ENCODE measurements around the gene STPG4.
"Not testable (repeated sequence)": the region's sequence is repeated elsewhere in the genome, so short reads cannot be mapped to it uniquely, and the experiment has no call there.

STPG4 gene

GRCh38 chr2:47124740-47125139 lies 30.4 kb downstream of the STPG4 start:
- DNase-seq = not testable (repeated sequence)

- not testable (repeated sequence) for DNase-seq
These were observed 34.7 kb downstream of the STPG4 start for GRCh38 chr2:47120424-47120823.

GRCh38 chr2:47119001-47119400 lies 36.1 kb downstream of the STPG4 start:
- DNase-seq = no peak

DNA sequence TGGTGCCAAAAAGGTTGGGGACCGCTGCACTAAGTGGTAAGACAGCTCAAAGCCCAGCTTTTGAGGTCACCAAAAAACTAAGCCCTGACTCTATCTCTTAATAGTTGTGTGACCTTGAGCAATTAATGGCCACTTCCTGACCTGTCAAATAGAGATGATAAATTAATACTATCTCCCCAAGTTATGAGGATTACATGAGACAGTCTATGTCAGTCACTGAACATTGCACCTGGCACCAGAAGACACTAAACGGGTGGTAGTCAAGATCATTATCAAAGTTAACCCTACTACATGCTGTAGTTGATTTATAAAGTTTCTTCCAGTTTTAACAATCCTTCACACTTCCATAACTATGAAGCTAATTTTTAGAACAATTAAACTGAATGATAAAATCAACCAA lies 36.5 kb downstream of the STPG4 start:
- DNase-seq = no peak

DNA sequence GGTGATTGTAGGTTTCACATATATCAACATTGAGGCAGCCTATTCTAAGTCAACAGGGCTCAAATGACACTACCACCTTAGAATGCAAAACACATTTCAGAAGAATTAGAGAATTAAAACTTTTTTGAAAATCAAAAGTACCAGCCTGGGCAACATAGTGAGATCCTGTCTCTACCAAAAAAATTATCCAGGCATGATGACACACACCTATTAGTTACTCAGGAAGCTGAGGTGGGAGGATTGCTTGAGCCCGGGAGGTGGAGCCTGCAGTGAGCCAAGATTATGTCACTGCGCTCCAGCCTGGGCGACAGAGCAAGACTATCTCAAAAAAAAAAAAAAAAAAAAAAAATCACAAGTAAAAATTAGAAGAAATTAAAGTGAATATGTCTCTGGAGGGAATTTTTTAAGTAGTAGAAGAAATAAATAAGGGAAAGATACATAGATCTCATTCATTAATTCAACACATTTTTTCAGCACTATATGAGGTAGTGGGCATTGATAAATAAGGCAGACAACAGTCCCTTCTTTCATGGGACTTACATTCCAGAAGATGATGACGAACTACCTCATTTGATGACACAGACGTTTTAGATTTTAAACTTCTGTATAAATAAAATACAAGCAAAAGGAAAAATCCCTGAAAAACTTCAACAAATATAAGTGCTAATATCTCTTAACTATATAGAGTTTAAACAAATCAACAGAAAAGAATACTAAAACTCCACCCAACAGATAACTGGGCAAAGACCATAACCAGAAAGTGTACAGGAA lies 42.3 kb downstream of the STPG4 start:
- DNase-seq = no peak

GRCh38 chr2:47109680-47110079 lies 45.4 kb downstream of the STPG4 start:
- no peak for DNase-seq

GRCh38 chr2:47109007-47109375 lies 46.1 kb downstream of the STPG4 start:
- DNase-seq = no peak

GRCh38 chr2:47108267-47109006 lies 46.7 kb downstream of the STPG4 start:
- DNase-seq = not testable (repeated sequence)

- DNase-seq = not testable (repeated sequence)
These were observed 47.9 kb downstream of the STPG4 start for GRCh38 chr2:47107201-47107600.

GRCh38 chr2:47106231-47106630 lies 48.9 kb downstream of the STPG4 start:
- DNase-seq = not testable (repeated sequence)

- not testable (repeated sequence) for DNase-seq
These were observed 55.4 kb downstream of the STPG4 start for GRCh38 chr2:47099712-47100111.

DNA sequence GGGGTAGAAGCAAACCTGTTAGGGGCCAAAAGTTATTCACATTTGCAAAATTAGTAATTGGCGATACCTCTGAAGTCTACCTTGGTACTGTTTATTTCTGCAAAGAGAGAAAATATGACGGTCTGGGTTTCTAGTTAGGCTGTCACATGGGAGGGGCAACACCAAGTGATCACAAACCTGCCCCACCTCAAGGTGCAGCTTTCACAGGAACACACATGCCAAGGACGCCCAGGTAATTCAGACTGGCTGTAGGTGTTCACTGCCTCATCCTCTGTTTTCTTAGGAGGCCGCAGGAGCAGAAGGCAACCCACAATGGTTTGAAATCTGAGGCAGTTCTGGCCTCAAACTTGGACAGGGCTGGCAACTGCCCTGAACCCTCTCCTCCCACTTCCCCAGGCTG lies 56.2 kb downstream of the STPG4 start:
- DNase-seq = no peak

DNA sequence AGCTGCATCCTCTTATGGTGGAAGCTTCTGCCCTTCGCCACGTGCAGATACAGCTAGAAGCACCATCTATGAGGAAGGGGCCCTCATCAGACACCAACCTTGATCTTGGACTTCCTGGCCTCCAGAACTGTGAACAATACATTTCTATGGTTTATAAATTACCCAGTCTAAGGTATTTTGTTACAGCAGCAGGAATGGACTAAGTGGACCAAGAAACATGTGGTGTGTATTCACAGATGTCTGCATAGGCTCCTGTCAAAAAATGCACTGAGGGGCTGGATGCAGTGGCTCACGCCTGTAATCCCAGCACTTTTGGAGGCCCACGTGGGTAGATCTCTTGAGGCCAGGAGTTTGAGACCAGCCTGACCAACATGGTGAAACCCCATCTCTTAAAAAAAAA lies 57.5 kb downstream of the STPG4 start:
- DNase-seq = no peak

GRCh38 chr2:47096451-47096850 lies 58.7 kb downstream of the STPG4 start:
- DNase-seq = peak; percentile 59

DNA sequence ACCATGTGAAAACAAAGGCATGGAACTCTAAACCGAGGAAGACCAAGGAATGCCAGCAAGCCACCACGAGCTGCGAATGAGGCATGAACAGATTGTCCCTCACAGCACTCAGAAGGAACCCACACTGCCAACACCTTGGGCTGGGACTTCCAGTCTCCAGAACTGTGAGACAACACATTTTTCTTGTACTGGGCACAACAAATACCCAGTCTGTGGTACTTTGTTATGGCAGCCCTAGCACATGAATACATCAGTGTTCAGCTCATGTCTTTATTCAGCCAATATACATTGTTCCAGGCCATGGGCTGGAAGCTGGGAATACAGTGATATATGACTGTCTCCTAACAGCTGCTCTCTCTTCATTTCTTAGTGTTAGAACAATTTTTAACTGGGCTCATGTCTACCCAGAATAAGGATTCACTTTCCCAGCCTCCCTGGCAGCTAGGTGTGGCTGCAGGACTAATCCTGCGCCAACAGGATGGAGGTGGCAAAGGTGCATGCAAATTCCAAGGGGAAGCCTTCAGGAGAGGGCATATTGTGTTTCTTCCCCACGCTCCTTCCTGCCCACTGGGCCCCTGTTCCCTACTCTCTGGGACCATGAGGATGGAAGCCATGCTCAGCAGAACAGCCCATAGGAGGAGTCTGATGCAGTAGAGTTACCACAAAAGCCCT lies 59.6 kb downstream of the STPG4 start:
- no peak for DNase-seq

- DNase-seq = no peak
These were observed 60.5 kb downstream of the STPG4 start for GRCh38 chr2:47094511-47095142.

DNA sequence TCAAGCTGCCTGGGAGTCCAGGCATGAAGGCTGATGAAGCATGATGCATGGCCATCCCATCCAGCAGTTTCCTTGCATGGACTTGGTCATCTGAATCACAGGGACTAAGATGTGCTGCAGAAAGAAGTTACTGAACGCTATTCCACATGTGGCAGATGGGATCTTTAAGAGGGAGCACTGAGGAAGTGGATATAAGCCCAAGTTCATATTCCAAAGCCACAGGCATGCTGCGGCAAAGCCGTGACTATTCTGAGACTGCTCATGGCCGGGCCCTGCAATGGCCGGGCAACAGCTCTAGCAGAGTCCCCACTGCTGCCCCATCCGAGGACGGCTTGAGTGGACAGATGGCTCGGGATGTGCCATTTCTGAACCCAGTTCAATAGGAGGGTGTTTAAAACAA lies 61.5 kb downstream of the STPG4 start:
- no peak for DNase-seq

DNA sequence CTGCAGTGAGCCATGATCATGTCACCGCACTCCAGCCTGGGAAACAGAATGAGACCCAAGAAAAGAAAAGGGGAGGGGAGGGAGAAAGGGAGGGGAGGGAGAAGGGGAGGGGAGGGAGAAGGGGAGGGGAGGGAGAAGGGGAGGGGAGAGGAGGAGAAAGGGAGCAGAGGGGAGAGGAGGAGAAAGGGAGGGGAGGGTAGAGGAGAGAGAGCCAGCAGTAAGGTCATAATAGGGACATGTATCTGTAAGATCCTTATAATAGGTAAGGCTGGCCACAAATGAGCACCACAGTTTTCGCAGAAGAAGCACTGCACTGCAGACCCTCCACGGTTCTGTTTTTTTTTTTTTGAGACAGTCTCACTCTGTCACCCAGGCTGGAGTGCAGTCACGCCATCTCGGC lies 62.6 kb downstream of the STPG4 start:
- no peak for DNase-seq

DNA sequence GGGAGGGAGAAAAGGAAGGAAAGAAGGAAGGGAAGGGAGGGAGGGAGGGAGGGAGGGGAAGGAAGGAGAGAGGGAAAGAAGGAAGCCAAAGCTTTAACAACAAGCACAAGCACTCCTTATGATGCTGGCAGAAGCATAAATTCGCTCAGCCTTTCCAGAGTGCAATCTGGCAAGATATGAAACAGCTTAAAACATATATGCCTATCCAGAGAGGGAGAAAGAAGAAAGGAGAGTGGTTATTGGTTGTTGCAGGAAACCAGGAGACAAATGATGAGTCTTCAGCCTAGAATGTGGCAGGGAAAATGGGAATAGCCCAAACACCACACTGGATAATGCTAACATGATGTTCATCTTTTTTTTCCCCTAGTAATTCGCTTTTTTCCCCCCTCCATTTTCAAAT lies 64.0 kb downstream of the STPG4 start:
- DNase-seq = no peak

DNA sequence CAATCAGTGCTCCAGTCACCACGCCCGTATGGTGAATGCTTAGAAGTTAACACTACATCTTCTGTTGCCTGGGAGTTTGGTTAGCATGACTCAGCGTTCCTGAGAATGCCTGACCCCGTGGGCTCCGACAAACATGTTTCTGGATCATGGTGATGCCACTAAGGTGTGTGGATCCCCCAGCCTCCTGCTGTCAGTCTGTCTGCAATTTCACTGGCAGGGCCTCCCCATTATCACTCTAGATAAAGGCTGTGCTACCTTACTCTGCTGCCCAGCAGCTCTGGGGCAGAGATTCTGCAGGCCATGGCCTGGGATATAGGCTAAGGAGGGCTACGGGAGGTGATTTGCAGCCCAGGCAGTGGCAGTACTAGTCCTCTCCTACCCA lies 66.0 kb downstream of the STPG4 start:
- no peak for DNase-seq

GRCh38 chr2:47088371-47089082 lies 66.6 kb downstream of the STPG4 start:
- no peak for DNase-seq

DNA sequence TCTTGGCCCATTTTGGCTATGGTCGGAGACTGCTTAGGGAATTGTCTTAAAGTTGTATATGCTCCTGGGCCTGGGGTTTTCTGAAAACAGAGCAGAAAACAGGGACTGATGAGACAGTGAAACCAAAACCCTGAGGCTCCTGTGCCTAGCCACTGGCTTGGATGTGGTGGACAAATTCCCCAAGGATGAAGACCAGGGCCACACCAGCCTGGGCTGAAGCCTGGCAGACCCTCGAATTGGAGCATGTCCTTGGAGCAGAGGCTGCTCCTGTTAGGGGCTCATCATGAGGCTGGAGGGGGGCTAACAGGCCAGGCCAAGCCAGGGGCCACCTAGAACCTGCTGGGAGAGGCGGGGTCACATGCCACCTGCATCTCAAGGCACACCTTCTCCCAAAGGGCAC lies 68.1 kb downstream of the STPG4 start:
- DNase-seq = no peak

DNA sequence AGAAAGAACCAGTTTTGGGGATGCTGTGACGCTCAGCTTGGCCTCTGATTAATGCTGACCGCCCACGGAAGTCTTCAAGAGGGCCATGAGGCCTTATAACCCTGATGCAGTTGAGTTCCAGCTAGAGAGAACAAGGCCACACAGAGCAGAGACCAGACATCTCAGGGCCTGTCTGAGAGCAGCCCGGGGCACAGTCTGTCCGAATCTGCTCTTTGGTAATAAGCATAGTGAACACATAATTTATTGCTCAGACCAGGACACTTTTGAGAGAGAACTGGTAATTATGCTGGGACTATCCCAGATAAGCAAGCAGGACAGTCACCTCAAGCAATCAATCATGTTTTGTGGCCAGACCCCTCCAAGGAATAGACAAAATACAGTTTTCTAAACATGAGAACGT lies 68.5 kb downstream of the STPG4 start:
- DNase-seq = no peak

All from eye (tissue), 1 donor.